Motor neuron (in vitro differentiated cells): ENCODE data around the gene S100P. TPM values are rescaled to one million over a fixed set of nuclear protein-coding genes. Genes with fewer than 3 reads are reported as not detected.
A peak's percentile ranks its signal among the peaks of the same experiment; 100 is the strongest.
"Not testable (repeated sequence)": the region's sequence is repeated elsewhere in the genome, so short reads cannot be mapped to it uniquely, and the experiment has no call there.

Experiments
- ATAC-seq, 8 experiments: fragments of 200-7000 bp; cut with Tn5 transposase; replicated peaks in 6 of 8; 2 replicates each; pipeline ENCODE4 v1.8.0; 2021; ENCODE audit warnings: mild to moderate bottlenecking in 8 of 8, moderate library complexity in 8 of 8
- H3K27ac ChIP-seq, 2 donors: fragments of 250-450 bp; sonication (Bioruptor Pico); 2 replicates each; pipeline ENCODE4 v1.9.0; 2021; ENCODE audit warnings: antibody characterized with exemption in 2 of 2, mild to moderate bottlenecking in 2 of 2, moderate library complexity in 1 of 2
- H3K4me1 ChIP-seq, 2 donors: fragments of 250-450 bp; sonication (Bioruptor Pico); replicated peaks in 1 of 2; 2 replicates each; pipeline ENCODE4 v1.6.1; 2021; ENCODE audit warnings: antibody characterized with exemption in 2 of 2, mild to moderate bottlenecking in 2 of 2, moderate library complexity in 1 of 2
- H3K4me3 ChIP-seq, 5 donors: fragments of 250-450 bp; sonication (Bioruptor Pico); 2 replicates each; pipeline ENCODE4 v1.9.0; 2021; ENCODE audit warnings: antibody characterized with exemption in 5 of 5, mild to moderate bottlenecking in 5 of 5, moderate library complexity in 4 of 5
- WGBS, 10 experiments: fragments of 450-650 bp; shearing (Covaris generic); methylation state at CpG; one replicate each; pipeline ENCODE4 v1.0.0; 2022; 5-methylcytosine and 5-hydroxymethylcytosine counted together
- in situ Hi-C, 9 experiments: fragments of 400-800 bp; cut with MboI; loops; one replicate each; pipeline ENCODE4 v1.15.0; 2021; ENCODE audit warnings: low sequenced_read_pairs in 9 of 9, low pct_unique_long_range_greater_than_20kb in 2 of 9; ENCODE audit not compliant: unreplicated experiment in 9 of 9
- total RNA-seq, 8 experiments: library from RNA; unstranded; fragments of 300-600 nt; gene quantifications; 2 replicates each; pipeline versions ENCODE4 v1.2.3 to v1.2.4, GENCODE V29; 2022

Gene S100P
- total RNA-seq, 8 experiments from 2014 or later = 0.64 to 11.9 (median 2.3) TPM; not detected in 1

GRCh38 chr4:6660430-6660829 is 33.2 kb upstream of the S100P start:
- 60% methylated on average over 1 of the region's 3 CpGs; no CpG with 5 or more reads in 9 of the 10 experiments for WGBS, 10 experiments
- in situ Hi-C loops = no loop called here

GRCh38 chr4:6662591-6662990 is 31.1 kb upstream of the S100P start:
- Histone ChIP-seq H3K4me1 (no peaks in the 10 kb centered on the region), H3K4me3 (no peak overlapping the region), H3K27ac (no peak overlapping the region)
- ATAC-seq = no peak
- in situ Hi-C loops = no loop called here
- 74 to 100% (median 87%) methylated on average over 1 to 3 of the region's 3 CpGs; no CpG with 5 or more reads in 4 of the 10 experiments for WGBS, 10 experiments

More at GRCh38 chr4:6660430-6660829, 33.2 kb upstream of the S100P start:
- H3K4me1 ChIP-seq = no peaks in the 10 kb centered on the region
- H3K27ac ChIP-seq = no peak overlapping the region
- no peak overlapping the region for H3K4me3 ChIP-seq
- ATAC-seq = no peak

- WGBS, 10 experiments = 0 to 82% (median 34%) methylated on average over 2 to 14 of the region's 55 CpGs; no CpG with 5 or more reads in 2 of the 10 experiments
- Histone ChIP-seq H3K27ac (no peak overlapping the region), H3K4me3 (no peak overlapping the region), H3K4me1 (no peaks in the 10 kb centered on the region)
- peak in 6 of 8 experiments; percentile 16 to 74 (median 45) for ATAC-seq
- in situ Hi-C loops = no loop called here
These were observed 29.9 kb upstream of the S100P start for GRCh38 chr4:6663596-6664393.

GRCh38 chr4:6665320-6665654 is 28.4 kb upstream of the S100P start:
- ATAC-seq = no peak
- in situ Hi-C loops = no loop called here
- no peak overlapping the region for H3K4me3 ChIP-seq
- no peaks in the 10 kb centered on the region for H3K4me1 ChIP-seq
- no peak overlapping the region for H3K27ac ChIP-seq
- WGBS, 10 experiments = 80 to 100% (median 100%) methylated on average over 1 to 5 of the region's 9 CpGs; no CpG with 5 or more reads in 4 of the 10 experiments

GRCh38 chr4:6668391-6668790 is 25.3 kb upstream of the S100P start:
- no peak for ATAC-seq
- in situ Hi-C loops = no loop called here
- no peak overlapping the region for H3K27ac ChIP-seq
- 66 to 100% (median 77%) methylated on average over 2 to 7 of the region's 11 CpGs; no CpG with 5 or more reads in 7 of the 10 experiments for WGBS, 10 experiments
- no peak overlapping the region for H3K4me3 ChIP-seq
- peaks cover 4 to 6% of the 10 kb centered on the region in 2 donors for H3K4me1 ChIP-seq

- in situ Hi-C loops = no loop called here
- no peak overlapping the region for H3K4me3 ChIP-seq
- peaks cover 15 to 24% of the 10 kb centered on the region in 2 donors for H3K4me1 ChIP-seq
- ATAC-seq = no peak
- WGBS, 10 experiments = 60 to 100% (median 93%) methylated on average over 1 of the region's 1 CpG; no CpG with 5 or more reads in 2 of the 10 experiments
- H3K27ac ChIP-seq = no peak overlapping the region
These were observed 22.0 kb upstream of the S100P start for GRCh38 chr4:6671648-6672047.

GRCh38 chr4:6672131-6672530 is 21.5 kb upstream of the S100P start:
- Histone ChIP-seq H3K4me3 (no peak overlapping the region), H3K27ac (no peak overlapping the region), H3K4me1 (peaks cover 15 to 29% of the 10 kb centered on the region in 2 donors)
- no peak for ATAC-seq
- 91 to 100% (median 94%) methylated on average over 1 to 12 of the region's 19 CpGs; no CpG with 5 or more reads in 2 of the 10 experiments for WGBS, 10 experiments
- in situ Hi-C loops = no loop called here

- WGBS, 10 experiments = 100% methylated on average over 1 of the region's 34 CpGs; no CpG with 5 or more reads in 8 of the 10 experiments
- Histone ChIP-seq H3K4me1 (peaks cover 15 to 29% of the 10 kb centered on the region in 2 donors), H3K4me3 (peak overlapping the region in 3 of 5 donors; percentile 50 to 63 (median 55)), H3K27ac (peak overlapping the region in 1 of 2 donors; percentile 83)
- in situ Hi-C loops, ATAC-seq: not testable (repeated sequence)
These were observed 21.0 kb upstream of the S100P start for GRCh38 chr4:6672541-6673190.

- peak overlapping the region; percentile 58 to 83 for H3K27ac ChIP-seq
- WGBS, 10 experiments = 15 to 70% (median 58%) methylated on average over 1 to 4 of the region's 14 CpGs; no CpG with 5 or more reads in 5 of the 10 experiments
- ATAC-seq = peak; percentile 1 to 65 (median 47)
- peaks cover 15 to 29% of the 10 kb centered on the region in 2 donors for H3K4me1 ChIP-seq
- in situ Hi-C loops = not testable (repeated sequence)
- peak overlapping the region; percentile 48 to 63 (median 55) for H3K4me3 ChIP-seq
These were observed 20.5 kb upstream of the S100P start for GRCh38 chr4:6673191-6673659.

- 0 to 8% (median 4%) methylated on average over 1 to 16 of the region's 89 CpGs; no CpG with 5 or more reads in 7 of the 10 experiments for WGBS, 10 experiments
- peak; percentile 77 to 91 (median 86) for ATAC-seq
- in situ Hi-C loops = no loop called here
- H3K4me3 ChIP-seq = peak overlapping the region; percentile 48 to 63 (median 55)
- H3K27ac ChIP-seq = peak overlapping the region; percentile 58 to 83
- peaks cover 15 to 29% of the 10 kb centered on the region in 2 donors for H3K4me1 ChIP-seq
These were observed 19.8 kb upstream of the S100P start for GRCh38 chr4:6673660-6674499.

GRCh38 chr4:6674500-6675149 is 19.1 kb upstream of the S100P start:
- ATAC-seq = peak; percentile 3 to 16 (median 9)
- peak overlapping the region; percentile 48 to 63 (median 55) for H3K4me3 ChIP-seq
- in situ Hi-C loops = no loop called here
- WGBS, 10 experiments = 4 to 100% (median 18%) methylated on average over 1 to 22 of the region's 40 CpGs; no CpG with 5 or more reads in 1 of the 10 experiments
- H3K4me1 ChIP-seq = peaks cover 15 to 29% of the 10 kb centered on the region in 2 donors
- H3K27ac ChIP-seq = peak overlapping the region; percentile 1 to 78
